Activated CD8-positive, alpha-beta memory T cell treated with anti-CD3 and anti-CD28 coated beads for 1 hour (primary cell): ENCODE measurements around the gene FAM200B.

ENCODE experiments used
- DNase-seq, 2 donors: peaks; one replicate each; pipeline ENCODE4 v3.0.0-alpha.2; 2020; ENCODE audit warnings: low read depth in 1 of 2; ENCODE audit errors: extremely low read depth in 1 of 2

The FAM200B gene

GRCh38 chr4:15667006-15667405, 14.6 kb upstream of the FAM200B start:
- DNase-seq: no peak

DNA sequence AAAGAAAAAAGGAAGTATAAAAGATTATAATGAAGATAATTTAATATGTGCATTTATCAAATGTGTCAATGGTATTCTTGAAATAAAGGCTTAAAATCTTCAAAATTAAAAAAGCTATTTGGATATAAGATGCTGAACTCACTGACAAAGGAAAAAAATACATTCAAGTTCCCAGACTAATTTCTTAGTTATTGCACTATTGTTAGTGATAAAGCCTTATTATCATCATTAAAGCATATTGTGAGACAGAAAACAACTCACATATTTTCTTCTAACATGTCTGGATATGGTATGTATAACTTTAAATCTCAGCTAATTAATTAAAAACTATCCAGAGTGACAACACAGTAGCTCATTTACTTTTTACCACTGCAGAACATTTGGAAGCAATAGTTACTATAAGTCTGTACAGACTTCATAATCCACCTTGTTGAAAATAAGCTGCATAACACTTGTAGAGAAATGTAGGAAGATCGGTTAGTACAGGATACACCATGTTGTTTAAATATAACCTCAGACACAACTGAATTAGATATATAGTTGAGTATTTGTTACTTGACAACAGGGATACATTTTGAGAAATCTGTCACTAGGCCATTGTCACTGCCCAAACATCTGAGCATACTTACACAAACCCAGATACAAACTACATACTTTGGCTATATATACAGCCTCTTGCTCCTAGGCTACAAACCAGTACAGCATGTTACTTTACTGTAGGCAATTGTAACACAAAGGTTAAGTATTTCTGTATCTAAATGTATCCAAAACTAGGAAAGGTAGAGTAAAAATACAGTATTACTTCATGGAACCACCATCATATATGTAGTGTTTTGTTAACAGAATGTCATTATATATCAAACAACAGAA, 12.8 kb upstream of the FAM200B start:
- DNase-seq: no peak

DNA sequence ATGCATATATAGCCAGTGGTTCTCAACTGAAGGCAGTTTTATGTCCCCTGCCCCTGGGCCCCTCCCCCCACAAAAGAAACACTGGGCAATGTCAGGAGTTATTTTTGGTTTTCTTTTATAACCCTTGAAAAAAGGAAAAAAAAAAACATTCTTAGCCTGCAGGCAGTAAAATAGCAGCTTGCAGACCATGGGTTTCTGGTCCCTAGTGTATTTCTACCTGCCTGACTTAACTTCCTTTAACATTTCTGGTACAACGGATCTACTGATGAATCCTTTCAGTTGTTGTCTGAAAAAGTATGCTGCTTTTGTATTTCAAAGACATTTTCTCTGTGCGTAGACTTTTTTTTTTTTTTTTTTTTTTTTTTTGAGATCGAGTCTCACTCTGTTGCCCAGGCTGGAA, 11.1 kb upstream of the FAM200B start:
- no peak for DNase-seq

GRCh38 chr4:15672101-15672500, 9.5 kb upstream of the FAM200B start:
- no peak for DNase-seq

DNA sequence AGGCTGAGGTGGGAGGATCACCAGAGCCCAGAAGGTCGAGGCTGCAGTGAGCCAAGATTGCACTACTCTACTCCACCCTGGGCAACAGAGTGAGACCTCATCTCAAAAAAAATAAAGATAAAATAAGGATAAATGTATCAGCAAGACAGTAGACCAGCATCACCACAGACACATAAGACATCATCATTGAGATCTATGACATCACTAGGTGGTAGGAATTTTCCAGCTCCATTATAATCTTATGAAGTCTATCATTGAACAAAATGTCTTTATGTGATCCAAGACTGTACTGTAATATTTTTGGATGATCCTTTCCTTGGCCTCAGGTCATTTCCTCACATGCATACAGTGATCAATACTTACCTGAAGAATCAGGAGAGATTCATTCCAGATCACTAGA, 8.3 kb upstream of the FAM200B start:
- DNase-seq: no peak

GRCh38 chr4:15674046-15674445, 7.6 kb upstream of the FAM200B start:
- no peak for DNase-seq

DNA sequence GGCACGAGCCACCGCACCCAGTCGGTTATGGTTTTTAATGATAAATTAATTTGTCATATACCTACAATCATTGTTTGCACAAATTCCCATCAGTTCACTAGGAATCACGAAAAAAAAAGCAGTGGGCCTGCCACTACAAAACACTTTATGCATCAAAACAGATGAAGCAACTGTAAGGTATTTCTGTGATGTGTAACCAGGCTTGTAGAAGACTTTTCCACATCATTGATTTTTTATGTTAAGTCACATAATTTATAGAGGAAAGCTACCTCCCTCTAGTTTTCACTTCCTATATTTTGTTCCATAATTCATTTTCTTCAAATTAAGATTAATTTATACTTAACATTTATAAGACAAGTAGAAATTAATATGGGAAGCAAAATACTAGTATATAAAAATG, 6.7 kb upstream of the FAM200B start:
- no peak for DNase-seq

DNA sequence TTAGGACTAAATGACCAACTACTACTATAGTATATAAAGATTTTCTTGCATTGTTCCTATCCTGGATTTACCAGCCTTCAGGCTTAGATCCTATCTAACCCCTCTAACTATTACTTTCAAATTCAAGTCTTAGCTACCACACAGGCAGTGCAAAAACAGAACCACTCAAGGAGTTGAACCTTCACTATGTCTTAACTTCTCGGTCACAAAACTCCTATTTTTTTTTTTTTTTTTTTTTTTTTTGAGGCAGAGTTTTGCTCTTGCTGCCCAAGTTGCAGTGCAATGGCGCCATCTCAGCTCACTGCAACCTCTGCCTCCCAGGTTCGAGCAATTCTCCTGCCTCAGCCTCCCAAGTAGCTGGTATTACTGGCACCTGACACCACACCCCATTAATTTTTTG, 6.3 kb upstream of the FAM200B start:
- no peak for DNase-seq

DNA sequence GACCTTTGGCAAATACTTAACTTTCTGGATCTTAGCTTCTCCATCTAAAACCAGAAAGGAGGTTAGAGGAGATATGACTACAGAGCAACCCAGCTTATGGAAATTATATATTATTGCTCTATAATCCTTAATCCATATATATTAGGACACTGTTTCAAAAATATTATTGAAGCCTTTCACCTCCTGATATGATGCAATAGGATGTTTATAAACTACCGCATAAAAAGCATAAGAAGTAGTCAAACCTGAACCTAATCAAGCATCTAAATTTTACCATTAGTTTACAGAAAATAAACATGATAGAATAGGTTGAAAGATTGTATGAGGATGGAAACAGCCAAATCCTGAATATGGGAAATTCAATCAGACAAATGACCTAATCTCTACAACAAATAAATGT, 5.6 kb upstream of the FAM200B start:
- no peak for DNase-seq

DNA sequence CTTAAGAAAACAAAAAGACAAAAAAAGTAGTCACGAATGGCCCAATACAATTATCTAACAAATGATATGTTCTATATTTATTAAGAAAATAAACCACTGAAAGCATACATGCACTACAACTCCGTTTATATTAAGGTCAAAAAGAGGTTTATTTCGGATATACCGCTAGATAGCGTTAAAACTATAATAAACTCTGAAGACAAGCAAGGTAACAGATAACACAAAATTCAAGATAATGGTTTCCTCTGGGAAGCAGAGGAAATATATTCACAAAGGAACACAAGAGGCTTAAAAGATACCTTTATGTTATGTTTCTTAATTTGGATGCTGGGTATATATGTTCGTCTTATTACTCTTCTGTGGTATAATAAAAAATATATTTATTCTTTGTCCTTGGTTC, 4.7 kb upstream of the FAM200B start:
- DNase-seq: no peak

GRCh38 chr4:15677507-15677988, 4.1 kb upstream of the FAM200B start:
- no peak for DNase-seq

DNA sequence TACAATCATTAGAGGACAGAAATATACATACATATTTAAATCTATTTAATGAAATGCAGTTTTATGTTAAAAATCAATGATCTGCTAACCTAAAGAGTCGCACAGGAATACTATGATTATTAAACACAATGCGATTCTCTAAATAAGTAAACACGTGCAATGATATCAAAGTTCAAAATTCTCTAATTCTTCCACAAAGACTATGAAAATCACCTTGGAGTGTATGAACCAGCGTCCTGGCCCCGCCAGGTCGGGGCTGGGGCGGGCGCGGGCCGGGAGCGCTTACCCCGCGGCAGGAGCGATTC, 608 bp upstream of the FAM200B start:
- no peak for DNase-seq

- no peak for DNase-seq
Measured at GRCh38 chr4:15682242-15683142, 865 bp downstream of the FAM200B start.

DNA sequence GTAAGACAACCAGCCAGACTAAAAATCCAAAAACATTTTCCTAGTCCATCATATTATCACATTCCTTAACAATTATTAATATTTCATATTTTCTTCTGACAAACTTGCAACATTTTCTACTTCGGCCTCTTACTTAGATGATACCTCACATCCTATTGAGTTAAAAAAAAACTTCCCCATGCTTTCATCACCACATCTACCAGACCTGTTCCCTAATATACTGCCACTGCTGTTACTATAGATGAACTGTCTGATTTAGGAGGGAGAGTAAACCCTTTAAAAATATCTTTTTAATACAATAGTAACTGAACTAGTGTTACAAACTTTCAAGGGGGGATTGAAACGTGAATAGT, 1.5 kb downstream of the FAM200B start:
- DNase-seq: no peak

- DNase-seq: no peak
Measured at GRCh38 chr4:15684498-15684897, 2.9 kb downstream of the FAM200B start.

DNA sequence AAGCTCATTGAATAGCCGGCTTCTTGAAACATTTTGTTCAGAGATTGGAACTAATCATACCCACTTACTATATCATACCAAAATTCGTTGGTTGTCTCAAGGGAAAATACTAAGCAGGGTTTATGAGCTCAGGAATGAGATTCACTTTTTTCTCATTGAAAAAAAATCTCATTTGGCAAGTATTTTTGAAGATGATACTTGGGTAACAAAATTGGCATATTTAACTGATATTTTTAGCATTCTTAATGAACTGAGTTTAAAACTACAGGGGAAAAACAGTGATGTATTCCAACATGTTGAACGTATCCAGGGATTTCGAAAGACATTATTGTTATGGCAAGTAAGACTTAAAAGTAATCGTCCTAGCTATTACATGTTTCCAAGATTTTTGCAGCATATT, 6.4 kb downstream of the FAM200B start:
- DNase-seq: no peak

- no peak for DNase-seq
Measured at GRCh38 chr4:15689540-15689939, 7.9 kb downstream of the FAM200B start.

- DNase-seq: no peak
Measured at GRCh38 chr4:15690020-15690809, 8.6 kb downstream of the FAM200B start.

DNA sequence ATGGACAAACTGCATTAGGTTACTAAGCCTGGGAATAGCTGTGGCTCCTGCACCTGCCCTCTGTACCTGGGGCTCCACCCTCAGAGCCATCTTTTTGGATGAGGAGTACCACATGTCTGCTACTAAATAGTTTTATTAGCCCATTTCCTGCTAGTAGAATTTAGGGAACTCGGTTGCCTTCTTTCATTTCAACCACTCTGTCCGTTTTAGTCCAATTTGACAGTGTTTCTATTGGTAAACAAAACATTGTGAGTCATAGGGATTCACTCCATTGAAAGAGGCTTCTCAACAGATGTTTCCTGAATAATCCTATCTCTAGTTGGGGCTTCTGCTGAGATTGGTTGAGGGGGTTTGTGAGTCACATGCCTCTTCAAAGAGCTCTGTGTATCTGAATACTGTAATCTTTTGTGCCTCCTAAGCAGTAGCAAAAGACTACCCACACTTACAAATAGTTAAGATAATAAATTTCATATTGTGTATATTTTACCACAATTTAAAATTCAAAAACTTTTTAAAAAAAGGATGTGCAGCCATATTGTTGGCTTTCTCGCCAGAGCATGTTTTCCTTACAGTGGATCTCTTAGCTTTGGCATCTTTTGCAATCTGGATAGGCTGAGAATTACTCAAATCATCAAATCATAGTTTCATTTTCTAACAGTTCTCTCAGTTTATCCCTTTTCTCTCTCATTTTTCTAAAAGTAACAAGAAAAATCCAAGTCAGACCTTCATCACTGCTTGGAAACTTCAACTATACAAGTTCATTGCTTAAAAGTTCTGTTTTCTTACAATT, 9.9 kb downstream of the FAM200B start:
- DNase-seq: no peak

GRCh38 chr4:15692602-15693001, 11.0 kb downstream of the FAM200B start:
- no peak for DNase-seq

DNA sequence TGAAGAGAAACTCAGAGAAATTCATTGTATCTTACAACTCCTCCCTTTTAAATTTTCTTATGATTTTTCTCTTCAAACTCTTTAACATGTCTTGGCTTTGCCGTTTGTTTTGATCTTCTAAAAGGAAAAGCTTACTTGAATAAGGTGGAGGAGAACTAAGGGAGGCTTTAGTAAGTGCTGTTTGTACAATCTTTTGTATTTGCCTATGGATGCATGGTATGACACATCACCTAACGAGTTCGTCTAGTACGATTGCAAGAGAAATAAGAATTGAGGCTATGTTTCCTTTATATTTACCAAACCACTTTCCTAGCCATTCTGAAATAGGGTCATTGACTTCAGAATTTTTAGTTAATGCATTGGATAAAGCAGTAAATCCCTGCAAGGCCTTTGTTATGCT, 12.8 kb downstream of the FAM200B start:
- DNase-seq: no peak
